Ishikawa (cell line): ENCODE results near the gene GUCY2D.

ENCODE experiments used
- CEBPB ChIP-seq: IDR thresholded peaks from 2 replicates; pipeline ENCODE4 v1.6.1; 2012
- CREB1 ChIP-seq: IDR thresholded peaks from 2 replicates; pipeline ENCODE4 v1.6.1; 2012; ENCODE audit warnings: low read depth
- EGR1 ChIP-seq: IDR thresholded peaks from 2 replicates; pipeline ENCODE4 v1.6.1; 2012
- EP300 ChIP-seq: IDR thresholded peaks from 2 replicates; pipeline ENCODE4 v1.6.1; 2012; ENCODE audit warnings: borderline replicate concordance
- FOXM1 ChIP-seq: IDR thresholded peaks from 2 replicates; pipeline ENCODE4 v1.6.1; 2012; ENCODE audit warnings: low read depth, borderline replicate concordance
- MAX ChIP-seq: IDR thresholded peaks from 2 replicates; pipeline ENCODE4 v1.6.1; 2012
- NFIC ChIP-seq: IDR thresholded peaks from 2 replicates; pipeline ENCODE4 v1.6.1; 2012
- RAD21 ChIP-seq: IDR thresholded peaks from 2 replicates; pipeline ENCODE4 v1.6.1; 2012; ENCODE audit warnings: low read depth
- REST ChIP-seq: IDR thresholded peaks from 2 replicates; pipeline ENCODE4 v1.6.1; 2012; ENCODE audit warnings: low read depth, mild to moderate bottlenecking
- TAF1 ChIP-seq: IDR thresholded peaks from 2 replicates; pipeline ENCODE4 v1.6.1; 2012; ENCODE audit warnings: low read depth, mild to moderate bottlenecking
- TCF12 ChIP-seq: IDR thresholded peaks from 2 replicates; pipeline ENCODE4 v1.6.1; 2012; ENCODE audit warnings: low read depth
- TEAD4 ChIP-seq: IDR thresholded peaks from 2 replicates; pipeline ENCODE4 v1.6.1; 2012
- USF1 ChIP-seq: IDR thresholded peaks from 2 replicates; pipeline ENCODE4 v1.6.1; 2012
- YY1 ChIP-seq: IDR thresholded peaks from 2 replicates; pipeline ENCODE4 v1.6.1; 2012; ENCODE audit warnings: low read depth
- ZBTB7A ChIP-seq: IDR thresholded peaks from 2 replicates; pipeline ENCODE4 v1.6.1; 2012; ENCODE audit warnings: low read depth

The GUCY2D gene

GRCh38 chr17:7961421-7961820 lies 41.0 kb upstream of the GUCY2D start:
- TF ChIP-seq REST = no peak
- no peak for TF ChIP-seq YY1
- TF ChIP-seq NFIC = no peak
- TF ChIP-seq EGR1 = no peak
- TF ChIP-seq USF1 = no peak
- no peak for TF ChIP-seq EP300

GRCh38 chr17:7967751-7968150 lies 34.7 kb upstream of the GUCY2D start:
- TF ChIP-seq REST (no peak), EP300 (no peak), EGR1 (no peak), CEBPB (no peak), FOXM1 (no peak), TAF1 (no peak), YY1 (no peak), TCF12 (no peak), CREB1 (no peak), USF1 (no peak), MAX (no peak), ZBTB7A (no peak), NFIC (no peak), RAD21 (no peak), TEAD4 (no peak)

GRCh38 chr17:7969433-7969832 lies 33.0 kb upstream of the GUCY2D start:
- TF ChIP-seq TEAD4 (no peak), YY1 (no peak), TAF1 (no peak), USF1 (no peak), EGR1 (no peak)

- TF ChIP-seq MAX (no peak), YY1 (no peak), CEBPB (no peak), NFIC (no peak), FOXM1 (no peak), CREB1 (no peak), TCF12 (no peak), RAD21 (no peak), EP300 (no peak), TAF1 (no peak), REST (no peak), ZBTB7A (no peak), USF1 (no peak), EGR1 (no peak), TEAD4 (no peak)
Observed at GRCh38 chr17:7971651-7972050, 30.8 kb upstream of the GUCY2D start.
